ENCODE measurements around the gene NDUFA6. TPM values are rescaled to one million over a fixed set of nuclear protein-coding genes. Genes with fewer than 3 reads are reported as not detected.
"Not testable (repeated sequence)": the region's sequence is repeated elsewhere in the genome, so short reads cannot be mapped to it uniquely, and the experiment has no call there.

NDUFA6 gene
- total RNA-seq, 2 donors from 2014 or later, result 59.1 to 81.7 TPM

DNA sequence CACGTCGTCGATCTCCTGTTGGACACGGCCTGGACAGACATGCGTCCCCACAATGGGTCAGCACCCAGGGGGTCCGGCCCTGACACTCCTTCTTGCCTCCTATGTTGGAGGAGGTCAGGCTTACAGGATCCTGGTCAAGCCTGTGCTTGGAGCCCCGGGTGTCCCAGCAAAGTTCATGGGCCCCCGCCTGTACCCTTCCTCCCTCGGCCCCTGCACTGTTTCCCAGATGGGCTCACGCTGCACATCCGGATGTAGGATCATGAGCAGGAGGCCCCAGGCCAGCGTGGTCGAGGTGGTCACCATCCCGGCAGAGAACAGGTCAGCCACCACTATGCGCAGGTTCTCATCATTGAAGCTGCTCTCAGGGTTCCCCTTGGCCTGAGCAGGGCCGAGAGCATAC lies 37.0 kb upstream of the NDUFA6 start:
- no peak overlapping the region for H3K4me3 Mint-ChIP-seq
- no peaks in the 10 kb centered on the region for H3K36me3 Mint-ChIP-seq (ENCODE audit: low read depth)
- no peaks in the 10 kb centered on the region for H3K27me3 Mint-ChIP-seq
- no peak for ATAC-seq (replicated peaks)
- no peaks in the 10 kb centered on the region for H3K9me3 Mint-ChIP-seq
- no peak overlapping the region for H3K27ac Mint-ChIP-seq
- no peaks in the 10 kb centered on the region for H3K4me1 Mint-ChIP-seq

DNA sequence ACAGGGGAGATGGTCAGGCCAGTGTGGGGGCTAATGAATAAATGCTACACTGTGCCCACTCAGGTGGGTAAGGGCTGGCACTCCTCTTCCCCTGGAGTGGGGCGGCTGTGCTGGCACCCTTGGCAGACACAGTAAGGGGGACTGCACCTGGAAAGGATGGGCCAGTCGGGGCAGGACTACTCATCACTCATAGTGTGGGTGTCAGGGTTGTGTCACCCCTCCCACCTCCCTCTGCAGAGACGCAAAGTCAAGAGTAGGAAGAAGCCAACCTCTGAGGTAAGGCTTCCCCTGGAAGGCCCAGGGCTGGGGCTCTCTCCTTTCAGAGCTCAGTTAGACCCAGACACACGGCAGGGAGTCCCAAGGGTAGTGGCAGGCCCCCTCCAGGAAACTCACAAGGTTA lies 33.0 kb upstream of the NDUFA6 start:
- peak; percentile 75 for ATAC-seq (replicated peaks)

GRCh38 chr22:42120231-42121021 lies 29.9 kb upstream of the NDUFA6 start:
- not testable (repeated sequence) for H3K36me3 Mint-ChIP-seq (ENCODE audit: low read depth); H3K9me3 Mint-ChIP-seq; H3K27me3 Mint-ChIP-seq
- Mint-ChIP-seq H3K4me1 (peaks cover 28% of the 10 kb centered on the region), H3K27ac (peak overlapping the region; percentile 83), H3K4me3 (peak overlapping the region; percentile 77)
- ATAC-seq (replicated peaks), result peak; percentile 86

More for the DNA sequence above, 33.0 kb upstream of the NDUFA6 start:
- H3K27me3 Mint-ChIP-seq; H3K36me3 Mint-ChIP-seq (ENCODE audit: low read depth); H3K4me3 Mint-ChIP-seq; H3K27ac Mint-ChIP-seq; H3K9me3 Mint-ChIP-seq: not testable (repeated sequence)
- peaks cover 28% of the 10 kb centered on the region for H3K4me1 Mint-ChIP-seq

GRCh38 chr22:42116848-42117424 lies 26.4 kb upstream of the NDUFA6 start:
- Mint-ChIP-seq H3K27ac (no peak overlapping the region), H3K4me1 (peaks cover 24% of the 10 kb centered on the region), H3K27me3 (no peaks in the 10 kb centered on the region), H3K9me3 (no peaks in the 10 kb centered on the region), H3K4me3 (no peak overlapping the region), H3K36me3 (ENCODE audit: low read depth) (no peaks in the 10 kb centered on the region)
- no peak for ATAC-seq (replicated peaks)

- not testable (repeated sequence) for H3K36me3 Mint-ChIP-seq (ENCODE audit: low read depth); H3K4me3 Mint-ChIP-seq; ATAC-seq (replicated peaks); H3K27ac Mint-ChIP-seq; H3K9me3 Mint-ChIP-seq; H3K27me3 Mint-ChIP-seq
- peaks cover 15% of the 10 kb centered on the region for H3K4me1 Mint-ChIP-seq
Observed at GRCh38 chr22:42115420-42115830, 24.9 kb upstream of the NDUFA6 start.

DNA sequence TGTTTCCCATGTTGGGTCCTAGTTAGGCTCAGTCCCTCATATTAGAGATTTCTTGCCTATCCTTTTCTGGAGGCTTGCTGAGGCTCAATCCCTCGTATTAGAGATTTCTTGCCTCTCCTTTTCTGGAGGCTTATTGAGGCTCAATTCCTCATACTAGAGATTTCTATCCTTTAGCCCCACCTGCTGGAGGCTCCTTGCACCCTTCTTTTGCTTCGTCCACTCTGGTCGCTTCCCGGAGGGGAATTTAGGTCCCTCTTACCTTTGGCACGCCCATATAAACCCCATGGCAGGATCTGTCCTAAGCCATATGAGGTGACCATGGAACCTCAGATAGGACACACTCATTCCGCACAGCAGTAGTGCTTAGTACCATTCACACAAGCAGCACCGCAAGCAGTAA lies 24.1 kb upstream of the NDUFA6 start:
- Mint-ChIP-seq H3K4me1 (peaks cover 10% of the 10 kb centered on the region), H3K27ac (no peak overlapping the region), H3K4me3 (no peak overlapping the region), H3K9me3 (no peaks in the 10 kb centered on the region), H3K36me3 (ENCODE audit: low read depth) (no peaks in the 10 kb centered on the region), H3K27me3 (no peaks in the 10 kb centered on the region)
- ATAC-seq (replicated peaks), result no peak

DNA sequence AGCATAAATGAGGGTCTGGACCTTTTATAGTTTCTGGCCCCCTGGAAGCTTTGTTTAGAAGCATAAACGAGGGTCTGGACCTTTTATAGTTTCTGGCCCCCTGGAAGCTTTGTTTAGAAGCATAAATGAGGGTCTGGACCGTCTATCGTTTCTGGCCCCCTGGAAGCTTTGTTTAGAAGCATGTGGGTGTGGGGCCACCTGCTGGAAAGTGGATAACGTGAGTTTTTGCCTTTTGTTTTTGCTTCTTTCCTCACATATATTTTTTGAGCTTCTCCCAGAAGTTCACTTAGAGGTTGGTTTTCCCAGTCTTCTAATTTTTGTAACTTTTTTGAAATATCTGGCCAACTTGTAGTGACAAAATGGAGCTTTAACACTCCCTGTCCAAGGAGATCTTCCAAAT lies 22.2 kb upstream of the NDUFA6 start:
- not testable (repeated sequence) for H3K4me1 Mint-ChIP-seq; H3K27me3 Mint-ChIP-seq; H3K9me3 Mint-ChIP-seq; H3K36me3 Mint-ChIP-seq (ENCODE audit: low read depth); H3K4me3 Mint-ChIP-seq; ATAC-seq (replicated peaks); H3K27ac Mint-ChIP-seq

DNA sequence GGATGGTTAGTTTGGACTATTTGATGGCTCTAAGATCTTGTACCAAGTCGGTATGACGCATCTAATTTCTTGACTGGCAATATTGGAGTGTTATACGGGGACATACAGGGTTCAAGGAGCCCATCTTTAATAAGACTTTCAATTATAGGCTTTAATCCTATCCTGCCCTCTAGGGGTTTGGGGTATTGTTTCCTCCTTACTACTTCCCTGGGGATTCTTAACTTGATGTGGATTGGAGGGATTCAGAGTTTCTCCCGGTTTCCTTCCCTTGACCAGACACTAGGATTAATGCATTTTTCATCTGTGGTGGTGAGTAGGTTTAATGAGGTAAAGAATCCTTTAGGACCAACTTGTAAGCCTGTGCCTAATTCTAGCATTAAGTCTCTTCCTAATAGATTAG lies 21.2 kb upstream of the NDUFA6 start:
- no peak overlapping the region for H3K4me3 Mint-ChIP-seq
- H3K27ac Mint-ChIP-seq, result peak overlapping the region; percentile 56
- H3K27me3 Mint-ChIP-seq, result no peaks in the 10 kb centered on the region
- H3K36me3 Mint-ChIP-seq (ENCODE audit: low read depth), result no peaks in the 10 kb centered on the region
- no peak for ATAC-seq (replicated peaks)
- H3K9me3 Mint-ChIP-seq, result no peaks in the 10 kb centered on the region
- no peaks in the 10 kb centered on the region for H3K4me1 Mint-ChIP-seq

- no peak overlapping the region for H3K4me3 Mint-ChIP-seq
- H3K9me3 Mint-ChIP-seq, result peaks cover 4% of the 10 kb centered on the region
- ATAC-seq (replicated peaks), result no peak
- no peaks in the 10 kb centered on the region for H3K36me3 Mint-ChIP-seq (ENCODE audit: low read depth)
- no peak overlapping the region for H3K27ac Mint-ChIP-seq
- no peaks in the 10 kb centered on the region for H3K27me3 Mint-ChIP-seq
- no peaks in the 10 kb centered on the region for H3K4me1 Mint-ChIP-seq
Observed at GRCh38 chr22:42108848-42109247, 18.3 kb upstream of the NDUFA6 start.

GRCh38 chr22:42104332-42104860 lies 13.8 kb upstream of the NDUFA6 start:
- not testable (repeated sequence) for ATAC-seq (replicated peaks); H3K36me3 Mint-ChIP-seq (ENCODE audit: low read depth); H3K9me3 Mint-ChIP-seq; H3K4me3 Mint-ChIP-seq; H3K27ac Mint-ChIP-seq; H3K27me3 Mint-ChIP-seq; H3K4me1 Mint-ChIP-seq

DNA sequence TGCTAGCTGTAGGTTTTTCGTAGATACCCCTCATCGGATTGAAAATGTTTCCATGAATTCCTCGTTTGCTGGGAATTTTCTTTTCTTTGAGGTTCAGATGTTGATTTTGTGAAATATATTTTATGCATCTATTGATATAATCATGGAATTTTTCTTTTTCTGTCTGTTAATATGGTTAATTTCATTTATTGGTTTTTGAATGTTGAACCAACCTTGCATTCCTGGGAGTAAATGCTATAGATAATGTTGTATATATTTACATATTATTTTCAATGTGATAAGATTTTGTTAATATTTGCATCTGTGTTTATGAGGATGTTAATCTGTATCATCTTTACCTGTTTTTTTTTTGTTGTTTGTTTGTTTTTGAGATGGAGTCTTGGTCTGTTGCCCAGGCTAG lies 10.6 kb upstream of the NDUFA6 start:
- no peak overlapping the region for H3K4me3 Mint-ChIP-seq
- H3K9me3 Mint-ChIP-seq, result peaks cover 4% of the 10 kb centered on the region
- no peak for ATAC-seq (replicated peaks)
- peaks cover 7% of the 10 kb centered on the region for H3K36me3 Mint-ChIP-seq (ENCODE audit: low read depth)
- no peak overlapping the region for H3K27ac Mint-ChIP-seq
- H3K27me3 Mint-ChIP-seq, result no peaks in the 10 kb centered on the region
- H3K4me1 Mint-ChIP-seq, result no peaks in the 10 kb centered on the region

DNA sequence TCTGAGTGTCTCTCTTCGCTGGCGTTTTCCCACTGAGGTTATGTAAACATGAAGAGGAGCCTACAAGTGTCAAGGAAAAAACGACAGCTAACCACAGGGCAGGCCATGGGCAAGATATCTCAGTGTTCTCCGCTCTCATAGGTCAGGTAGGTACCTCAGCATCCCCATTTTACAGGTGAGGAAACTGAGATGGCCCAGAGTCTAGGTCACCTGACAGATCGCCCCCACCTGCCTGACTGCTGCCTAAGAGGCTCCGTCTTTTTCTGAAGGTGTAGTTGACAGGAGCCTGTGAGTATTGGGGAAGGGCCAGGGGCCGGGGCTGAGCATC lies 847 bp upstream of the NDUFA6 start:
- H3K9me3 Mint-ChIP-seq, result no peaks in the 10 kb centered on the region
- H3K4me1 Mint-ChIP-seq, result peaks cover 16% of the 10 kb centered on the region
- H3K36me3 Mint-ChIP-seq (ENCODE audit: low read depth), result peaks cover 35% of the 10 kb centered on the region
- H3K27ac Mint-ChIP-seq, result peak overlapping the region; percentile 97
- H3K27me3 Mint-ChIP-seq, result no peaks in the 10 kb centered on the region
- peak overlapping the region; percentile 97 for H3K4me3 Mint-ChIP-seq
- no peak for ATAC-seq (replicated peaks)

DNA sequence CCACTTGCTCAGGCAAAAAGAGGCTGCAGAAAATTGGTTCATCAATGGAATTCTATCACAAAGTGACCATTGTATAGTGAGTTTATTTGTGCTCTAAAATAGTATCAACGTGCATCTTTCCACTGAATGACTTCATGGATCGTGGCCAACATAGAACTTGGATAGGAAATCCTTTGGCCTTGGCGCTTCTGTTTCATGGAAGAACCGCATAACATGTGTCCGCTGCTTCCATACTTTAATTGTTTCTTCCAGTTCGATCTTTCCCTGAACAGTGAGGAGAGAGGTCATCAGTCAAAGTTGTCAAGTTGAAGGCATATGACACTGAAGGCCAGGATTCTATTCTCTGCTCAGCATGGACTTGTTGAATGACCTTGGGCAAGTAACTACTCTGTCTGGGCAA lies 4.5 kb downstream of the NDUFA6 start:
- Mint-ChIP-seq H3K36me3 (ENCODE audit: low read depth) (peaks cover 83% of the 10 kb centered on the region), H3K4me3 (no peak overlapping the region), H3K27ac (no peak overlapping the region), H3K27me3 (no peaks in the 10 kb centered on the region), H3K9me3 (no peaks in the 10 kb centered on the region), H3K4me1 (peaks cover 13% of the 10 kb centered on the region)
- ATAC-seq (replicated peaks), result no peak

DNA sequence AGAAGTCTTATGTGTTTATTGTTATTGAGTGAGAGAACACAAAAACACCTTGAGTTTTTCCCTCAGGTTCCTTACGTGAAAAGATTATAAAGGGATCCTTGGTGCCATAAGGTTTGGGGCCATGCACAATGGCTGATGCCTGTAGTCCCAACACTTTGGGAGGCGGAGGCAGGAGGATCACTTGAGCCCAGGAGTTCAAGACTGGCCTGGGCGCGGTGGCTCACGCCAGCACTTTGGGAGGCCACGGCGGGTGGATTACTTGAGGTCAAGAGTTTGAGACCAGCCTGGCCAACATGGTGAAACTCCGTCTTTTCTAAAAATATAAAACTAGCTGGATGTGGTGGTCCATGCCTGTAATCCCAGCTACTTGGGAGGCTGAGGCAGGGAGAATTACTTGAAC lies 5.7 kb downstream of the NDUFA6 start:
- no peak for ATAC-seq (replicated peaks)
- peaks cover 13% of the 10 kb centered on the region for H3K4me1 Mint-ChIP-seq
- H3K27ac Mint-ChIP-seq, result no peak overlapping the region
- no peaks in the 10 kb centered on the region for H3K27me3 Mint-ChIP-seq
- H3K36me3 Mint-ChIP-seq (ENCODE audit: low read depth), result peaks cover 78% of the 10 kb centered on the region
- H3K9me3 Mint-ChIP-seq, result no peaks in the 10 kb centered on the region
- no peak overlapping the region for H3K4me3 Mint-ChIP-seq

DNA sequence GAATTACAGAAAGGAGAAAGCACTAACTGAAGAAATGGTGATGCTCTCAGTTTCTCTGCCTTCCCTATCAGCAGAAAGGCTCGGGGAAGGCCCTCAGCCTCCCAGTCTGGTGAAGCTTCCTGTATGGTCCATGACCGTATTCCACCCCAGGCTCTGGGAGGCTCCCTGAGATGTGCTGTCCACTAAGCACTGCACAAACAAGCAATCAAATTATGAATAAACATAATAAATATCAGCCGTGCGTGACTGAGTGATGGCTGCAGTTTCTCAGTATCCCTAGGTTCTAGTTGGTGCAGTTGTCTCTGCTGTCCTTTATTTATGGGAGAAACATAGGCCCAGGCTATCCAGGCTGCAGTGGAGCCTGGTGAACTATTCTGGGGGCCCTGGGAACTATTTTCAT lies 7.5 kb downstream of the NDUFA6 start:
- no peaks in the 10 kb centered on the region for H3K9me3 Mint-ChIP-seq
- peaks cover 72% of the 10 kb centered on the region for H3K36me3 Mint-ChIP-seq (ENCODE audit: low read depth)
- no peaks in the 10 kb centered on the region for H3K27me3 Mint-ChIP-seq
- ATAC-seq (replicated peaks), result no peak
- no peak overlapping the region for H3K4me3 Mint-ChIP-seq
- peaks cover 4% of the 10 kb centered on the region for H3K4me1 Mint-ChIP-seq
- no peak overlapping the region for H3K27ac Mint-ChIP-seq

Measured in activated T-helper 17 cell treated with anti-CD3 and anti-CD28 coated beads, Interleukin-2, amount 50 U/mL, for 72 hours (primary cell).